ENCODE data around the gene RXRA.

Gene RXRA

GRCh38 chr9:134462318-134462717 lies 136.1 kb downstream of the RXRA start:
- H3K27ac ChIP-seq, result no peak overlapping the region
- no peak overlapping the region for H3K4me3 ChIP-seq

- Histone ChIP-seq H3K27ac (no peak overlapping the region), H3K4me3 (no peak overlapping the region)
These were observed 137.0 kb downstream of the RXRA start for GRCh38 chr9:134463280-134463679.

DNA sequence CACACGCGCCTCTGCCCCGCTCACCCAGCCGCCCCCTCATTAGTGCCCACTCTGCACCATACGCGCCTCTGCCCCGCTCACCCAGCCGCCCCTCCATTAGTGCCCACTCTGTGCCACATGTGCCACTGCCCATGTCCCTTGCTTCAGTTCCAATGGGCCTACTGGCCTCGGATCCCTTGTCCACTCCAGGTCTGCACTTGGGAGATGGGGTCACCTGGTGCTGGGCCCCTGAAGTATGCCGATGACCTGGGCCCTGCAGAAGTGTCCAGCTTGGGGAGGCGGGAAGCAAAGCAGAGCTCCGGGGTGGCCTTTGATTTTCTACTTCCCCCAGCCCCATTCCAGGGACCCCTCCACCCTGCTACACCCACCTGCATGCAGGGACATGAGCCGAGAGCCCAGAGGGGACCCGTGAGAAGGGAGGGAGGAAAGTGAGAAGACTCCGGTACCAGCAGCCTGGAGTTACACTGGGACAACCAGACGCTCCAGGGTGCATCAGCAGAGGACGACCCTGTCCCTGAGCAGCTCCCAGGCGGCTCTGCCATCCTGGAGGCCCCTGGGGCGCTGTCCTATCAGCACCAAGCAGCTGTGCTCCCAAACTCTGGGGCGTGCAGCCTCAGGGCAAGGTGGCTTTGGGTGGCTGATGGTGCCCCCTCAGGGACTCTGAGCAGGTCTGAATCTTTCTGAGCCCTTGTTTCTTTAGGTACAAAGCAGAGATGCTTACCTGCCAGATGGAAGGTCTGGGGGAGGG lies 140.8 kb downstream of the RXRA start:
- no peak overlapping the region for H3K4me3 ChIP-seq
- H3K27ac ChIP-seq, result no peak overlapping the region

DNA sequence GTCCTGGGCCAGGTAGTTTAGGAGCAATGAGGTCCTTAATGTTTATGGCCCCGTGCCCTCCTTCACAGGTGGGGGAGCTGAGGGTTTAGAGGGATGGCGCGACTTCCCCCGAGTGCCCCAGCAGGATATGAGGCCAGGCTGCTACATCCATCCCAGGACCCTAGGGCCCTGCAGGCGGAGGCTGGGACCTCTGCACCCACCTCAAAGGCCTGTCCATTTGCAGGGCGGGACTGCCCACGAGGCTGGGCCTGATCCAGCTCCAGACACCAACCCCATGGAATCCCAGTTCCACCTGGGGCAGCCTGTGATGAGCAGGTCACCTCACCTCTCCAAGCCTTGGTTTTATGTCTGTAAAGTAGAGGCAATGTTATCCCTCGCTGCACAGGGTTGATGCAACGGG lies 142.1 kb downstream of the RXRA start:
- H3K4me3 ChIP-seq, result no peak overlapping the region
- H3K27ac ChIP-seq, result no peak overlapping the region

DNA sequence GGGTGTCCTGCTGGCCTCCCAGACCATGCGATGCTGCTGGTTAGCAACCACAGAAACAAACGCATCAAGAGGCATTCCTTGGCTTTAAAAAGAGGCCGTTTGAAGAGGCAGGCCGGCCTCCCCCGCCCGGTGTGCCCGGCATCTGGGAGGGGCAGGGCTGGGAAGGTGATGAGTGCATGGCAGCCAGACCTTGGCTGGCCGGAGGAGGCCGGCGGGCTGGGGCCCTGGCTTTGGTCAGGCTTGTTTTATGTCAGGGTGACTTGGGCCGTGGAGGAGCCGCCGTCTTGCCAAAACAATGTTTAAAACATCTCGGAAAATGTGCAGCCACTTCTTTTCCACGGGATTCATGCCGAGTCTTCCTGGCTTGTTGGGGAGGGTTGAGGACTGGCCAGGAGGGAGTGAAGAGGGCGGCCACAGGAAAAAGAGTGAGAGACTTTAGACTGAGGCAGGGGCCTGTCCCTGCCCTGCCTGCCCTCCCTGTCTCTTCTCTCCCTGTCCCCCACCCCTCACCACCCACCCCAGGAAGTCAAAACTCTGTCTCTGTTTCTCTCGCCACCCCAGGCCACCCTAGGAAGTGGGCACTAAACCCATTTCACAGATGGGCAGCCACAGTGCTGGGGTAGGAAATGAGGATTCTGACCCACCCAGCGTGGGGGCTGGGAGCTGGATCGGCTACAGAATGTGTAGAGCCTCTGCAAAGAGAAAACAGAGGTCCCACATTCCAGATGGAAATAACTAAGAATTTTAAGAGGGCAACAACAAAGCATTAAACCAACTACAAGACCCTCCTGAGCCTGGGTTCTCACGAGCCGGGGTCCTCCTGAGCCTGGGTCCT lies 143.0 kb downstream of the RXRA start:
- peak overlapping the region in 3 of 21 experiments; percentile 28 to 64 (median 49) for H3K27ac ChIP-seq
- no peak overlapping the region for H3K4me3 ChIP-seq

DNA sequence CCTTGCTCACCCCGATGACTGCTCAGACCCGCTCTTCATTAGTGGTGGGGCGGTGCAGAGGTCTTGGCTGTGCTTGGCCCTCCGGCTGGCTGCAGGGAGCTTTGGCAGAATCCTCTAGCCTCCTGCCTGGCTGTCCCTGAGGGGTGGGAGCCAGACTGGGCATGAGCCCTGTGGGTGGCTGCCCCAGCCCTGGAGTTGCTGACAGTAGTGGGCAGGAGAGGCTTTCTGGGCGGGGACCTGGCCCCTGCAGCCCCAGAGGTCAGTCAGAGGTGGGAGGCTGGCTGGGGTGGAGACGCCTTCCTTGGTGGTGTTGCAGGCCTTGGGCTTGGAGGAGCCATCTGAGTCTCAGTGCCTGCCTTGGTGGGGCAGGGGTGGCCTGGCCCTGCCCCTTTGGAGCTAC lies 146.0 kb downstream of the RXRA start:
- no peak overlapping the region for H3K27ac ChIP-seq
- H3K4me3 ChIP-seq, result no peak overlapping the region

GRCh38 chr9:134473141-134474054 lies 147.1 kb downstream of the RXRA start:
- H3K27ac ChIP-seq, result peak overlapping the region in 10 of 21 experiments; percentile 23 to 78 (median 50)

GRCh38 chr9:134474055-134474370 lies 147.8 kb downstream of the RXRA start:
- peak overlapping the region in 12 of 21 experiments; percentile 6 to 78 (median 50) for H3K27ac ChIP-seq
- H3K4me3 ChIP-seq, result no peak overlapping the region

More at GRCh38 chr9:134473141-134474054, 147.1 kb downstream of the RXRA start:
- no peak overlapping the region for H3K4me3 ChIP-seq

- Histone ChIP-seq H3K4me3 (no peak overlapping the region), H3K27ac (peak overlapping the region in 18 of 21 experiments; percentile 7 to 83 (median 53))
These were observed 148.9 kb downstream of the RXRA start for GRCh38 chr9:134475011-134475790.

DNA sequence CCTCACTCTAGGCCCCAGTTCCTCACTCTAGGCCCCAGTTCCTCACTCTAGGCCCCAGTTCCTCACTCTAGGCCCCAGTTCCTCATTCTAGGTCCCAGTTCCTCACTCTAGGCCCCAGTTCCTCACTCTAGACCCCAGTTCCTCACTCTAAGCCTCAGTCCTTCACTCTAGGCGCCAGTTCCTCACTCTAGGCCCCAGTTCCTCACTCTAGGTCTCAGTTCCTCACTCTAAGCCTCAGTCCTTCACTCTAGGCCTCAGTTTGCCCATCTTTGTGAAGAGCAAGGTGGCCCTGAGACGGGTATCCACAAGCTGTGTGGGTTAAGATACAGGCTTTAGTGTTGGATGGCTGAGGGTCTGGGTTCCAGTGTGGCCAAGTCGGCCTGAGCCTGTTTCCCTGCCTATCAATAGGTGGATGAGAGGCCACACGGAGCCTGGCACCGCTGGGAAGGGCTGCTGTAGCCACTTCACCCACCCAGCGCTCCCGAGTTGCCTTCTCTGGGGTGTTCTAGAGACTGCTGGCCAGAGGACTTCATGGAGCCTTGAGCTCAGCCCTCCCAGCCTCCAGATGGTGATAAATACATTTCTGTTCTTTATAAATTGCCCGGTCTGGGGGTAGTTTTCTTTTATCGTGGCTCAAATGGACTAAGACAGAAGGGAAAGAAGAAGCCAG lies 150.2 kb downstream of the RXRA start:
- Histone ChIP-seq H3K27ac (peak overlapping the region in 10 of 21 experiments; percentile 14 to 72 (median 34)), H3K4me3 (no peak overlapping the region)

- Histone ChIP-seq H3K27ac (peak overlapping the region in 3 of 21 experiments; percentile 19 to 57 (median 28)), H3K4me3 (no peak overlapping the region)
These were observed 150.7 kb downstream of the RXRA start for GRCh38 chr9:134476942-134477335.

DNA sequence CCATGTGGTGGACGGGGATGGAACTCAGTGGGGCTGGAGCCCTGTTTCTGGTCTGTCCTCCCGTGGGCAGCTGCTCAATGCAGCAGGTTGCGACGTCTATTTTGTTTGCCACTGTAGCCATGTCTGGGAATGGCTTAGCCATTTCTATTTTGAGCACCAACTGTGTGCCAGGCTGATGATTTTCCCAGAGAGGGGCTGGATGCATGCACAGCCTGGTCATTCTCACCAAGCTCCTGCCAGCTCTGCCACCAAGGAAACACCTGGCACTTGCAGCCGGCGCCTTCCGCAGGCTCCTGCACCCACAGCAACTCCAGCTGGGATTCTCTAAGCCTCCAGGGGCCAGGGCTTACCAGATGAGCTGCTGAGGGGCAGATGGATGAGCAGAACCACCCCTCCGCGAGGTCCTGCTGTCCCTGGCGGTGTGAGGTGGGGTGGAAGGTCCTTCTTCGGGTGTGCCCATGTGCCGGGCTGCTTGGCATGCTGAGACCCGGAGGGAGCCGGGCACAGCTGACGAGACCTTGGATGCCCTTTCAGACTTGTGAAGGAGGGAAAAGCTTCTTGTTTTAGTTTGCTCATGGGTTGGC lies 151.2 kb downstream of the RXRA start:
- H3K27ac ChIP-seq, result no peak overlapping the region
- no peak overlapping the region for H3K4me3 ChIP-seq

GRCh38 chr9:134477927-134478326 lies 151.7 kb downstream of the RXRA start:
- no peak overlapping the region for H3K27ac ChIP-seq
- no peak overlapping the region for H3K4me3 ChIP-seq

DNA sequence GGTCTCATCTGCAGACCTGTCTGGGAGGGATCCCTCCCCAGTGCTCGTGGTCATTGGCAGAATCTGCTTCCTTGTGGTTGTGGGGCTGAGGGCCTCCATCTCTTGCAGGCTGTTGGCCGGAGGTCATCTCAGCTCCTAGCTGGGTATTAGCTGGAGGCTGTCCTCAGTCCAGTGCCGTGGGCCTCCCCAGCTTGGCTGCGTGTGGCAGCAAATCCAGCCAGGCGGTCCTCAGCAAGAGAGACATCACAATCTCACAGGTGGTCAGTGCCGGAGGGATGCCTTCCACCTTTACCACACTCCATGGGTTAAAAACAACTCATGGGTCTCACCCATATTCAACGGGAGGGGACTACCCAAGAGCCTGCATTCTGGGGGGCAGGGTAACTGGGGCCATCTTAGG lies 155.5 kb downstream of the RXRA start:
- Histone ChIP-seq H3K4me3 (no peak overlapping the region), H3K27ac (no peak overlapping the region)

GRCh38 chr9:134482226-134482625 lies 156.0 kb downstream of the RXRA start:
- no peak overlapping the region for H3K4me3 ChIP-seq
- no peak overlapping the region for H3K27ac ChIP-seq

DNA sequence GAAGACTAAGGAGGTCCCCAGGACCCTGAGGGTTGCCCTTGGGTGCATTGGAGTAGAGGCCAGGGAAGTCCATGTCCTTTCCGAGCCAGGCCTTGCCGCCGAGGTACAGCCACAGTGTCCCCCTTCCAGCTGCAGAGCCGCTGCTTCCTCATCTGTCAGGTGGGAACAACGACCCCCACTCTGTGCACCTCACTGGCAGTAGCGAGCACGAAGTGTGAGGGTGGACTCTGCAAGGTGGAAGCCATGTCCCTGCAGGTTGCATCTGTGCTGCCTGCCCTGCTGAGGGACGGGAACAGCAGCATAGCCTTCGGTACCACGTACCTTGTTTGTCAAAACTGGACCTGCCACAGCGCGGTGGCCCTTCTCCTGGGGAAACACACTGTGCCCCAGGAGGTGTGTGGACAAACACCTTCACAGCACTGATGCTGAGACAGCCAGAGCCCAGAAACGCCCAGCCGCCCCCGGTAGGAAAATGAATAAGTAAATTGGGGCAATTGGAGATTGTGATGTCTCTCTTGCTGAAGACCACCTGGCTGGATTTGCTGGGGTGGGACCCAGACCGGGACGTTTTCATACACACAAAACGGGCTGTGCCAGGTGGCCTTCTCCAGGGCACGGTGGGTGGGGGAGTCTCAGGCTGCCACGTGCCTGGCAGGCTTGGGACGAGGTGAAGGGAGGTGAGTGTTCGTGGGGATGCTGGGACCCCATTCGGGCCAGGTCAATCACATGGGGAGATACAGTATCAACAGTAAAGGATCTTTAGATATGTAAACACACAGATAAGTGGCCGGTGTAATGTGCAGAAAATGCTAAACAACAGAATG lies 157.3 kb downstream of the RXRA start:
- Histone ChIP-seq H3K4me3 (no peak overlapping the region), H3K27ac (no peak overlapping the region)

DNA sequence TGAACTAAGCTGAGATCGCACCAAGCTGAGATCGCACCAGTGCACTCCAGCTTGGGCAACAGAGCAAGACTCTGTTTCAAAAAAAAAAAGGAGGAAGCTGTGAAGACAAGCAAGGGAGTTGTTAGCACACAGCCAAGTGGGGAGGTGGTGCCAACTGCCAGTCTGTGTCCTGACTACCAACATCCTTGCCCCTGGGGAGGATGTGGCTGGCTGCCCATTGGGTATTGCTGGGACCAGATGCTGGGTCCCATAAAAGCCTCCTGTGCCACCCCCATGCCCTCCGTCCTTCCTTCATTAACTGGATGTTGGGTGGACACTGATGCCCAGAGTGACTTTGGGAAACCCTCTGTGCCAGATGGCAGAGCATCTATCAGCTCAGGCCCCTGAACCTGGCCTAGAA lies 158.2 kb downstream of the RXRA start:
- Histone ChIP-seq H3K4me3 (no peak overlapping the region), H3K27ac (no peak overlapping the region)

DNA sequence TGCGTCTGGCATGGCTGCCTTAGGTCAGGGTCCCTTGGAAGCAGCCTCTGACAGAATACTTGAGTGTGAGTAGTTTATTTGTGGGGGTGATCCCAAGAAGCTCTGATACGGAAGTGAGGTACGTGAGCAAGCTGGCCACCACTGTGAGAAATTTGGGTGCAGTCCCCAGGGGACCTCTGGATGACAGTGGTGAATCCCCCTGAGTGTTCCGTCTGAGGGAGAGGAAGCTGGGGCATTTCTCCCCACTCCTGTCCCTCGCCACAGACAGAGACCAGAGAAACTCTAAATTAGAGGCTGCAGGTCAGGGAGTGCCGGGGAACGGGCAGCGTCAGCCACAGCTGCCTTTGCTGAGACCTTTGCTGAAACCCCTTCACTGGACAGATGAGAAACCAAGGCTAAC lies 159.4 kb downstream of the RXRA start:
- Histone ChIP-seq H3K27ac (no peak overlapping the region), H3K4me3 (no peak overlapping the region)
